ENCODE results near the gene INVS.
"Not testable (repeated sequence)": the region's sequence is repeated elsewhere in the genome, so short reads cannot be mapped to it uniquely, and the experiment has no call there.

INVS gene

DNA sequence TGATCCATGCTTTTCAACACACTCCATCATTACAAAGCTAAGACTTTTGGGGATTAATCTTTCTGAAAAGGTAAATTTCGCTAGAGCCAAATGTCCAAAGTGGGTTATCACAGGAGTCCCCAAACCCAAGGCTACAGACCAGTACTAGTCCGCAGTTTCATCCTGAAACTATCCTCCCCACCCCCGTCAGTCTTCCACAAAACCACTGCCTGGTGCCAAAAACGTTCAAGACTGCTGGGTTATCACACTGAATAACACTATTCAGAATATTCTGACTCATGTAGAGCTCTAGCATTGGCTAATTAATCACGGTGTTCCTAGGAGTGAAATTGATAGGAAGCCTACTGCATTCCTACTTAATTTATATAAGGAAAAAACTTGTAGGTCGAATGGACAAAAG, 24.9 kb upstream of the INVS start:
- no peak overlapping the region for H3K27ac ChIP-seq
- TF ChIP-seq CTCF (conservative IDR thresholded peaks at IDR 0.05) = no peak

DNA sequence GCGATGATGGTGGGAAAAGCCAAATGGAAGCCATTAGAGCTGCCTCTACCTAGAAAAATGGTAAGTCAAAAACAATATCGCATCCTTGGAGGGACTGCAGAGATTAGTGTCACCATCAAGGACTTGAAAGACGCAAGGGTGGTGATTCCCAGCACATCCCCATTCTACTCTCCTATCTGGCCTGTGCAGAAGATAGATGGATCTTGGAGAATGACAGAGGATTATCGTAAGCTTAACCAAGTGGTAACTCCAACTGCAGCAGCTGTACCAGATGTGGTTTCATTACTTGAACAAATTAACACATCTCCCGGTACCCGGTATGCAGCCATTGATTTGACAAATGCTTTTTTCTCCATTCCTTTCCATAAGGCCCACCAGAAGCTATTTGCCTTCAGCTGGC, 24.1 kb upstream of the INVS start:
- TF ChIP-seq CTCF (conservative IDR thresholded peaks at IDR 0.05) = no peak
- no peak overlapping the region for H3K27ac ChIP-seq

GRCh38 chr9:100076256-100076655, 22.8 kb upstream of the INVS start:
- not testable (repeated sequence) for H3K27ac ChIP-seq

DNA sequence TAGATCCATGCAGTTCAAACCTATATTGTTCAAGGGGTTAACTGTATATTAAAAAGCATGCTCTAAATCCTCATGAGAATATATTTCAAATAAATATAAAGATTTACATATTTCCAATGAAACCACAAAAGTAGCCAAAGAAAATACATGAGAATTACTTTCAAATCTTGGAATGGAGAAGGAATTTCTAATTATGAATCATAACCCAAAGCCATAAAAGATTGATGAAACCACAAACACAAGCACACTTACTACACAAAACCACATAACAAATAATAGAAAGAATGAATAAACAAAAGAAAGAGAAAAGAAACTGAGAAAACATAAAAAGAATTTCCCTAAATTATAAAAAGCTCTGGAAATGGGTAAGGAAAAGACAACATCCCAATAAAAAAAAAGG, 16.3 kb upstream of the INVS start:
- TF ChIP-seq CTCF (conservative IDR thresholded peaks at IDR 0.05) = no peak
- H3K27ac ChIP-seq = no peak overlapping the region

DNA sequence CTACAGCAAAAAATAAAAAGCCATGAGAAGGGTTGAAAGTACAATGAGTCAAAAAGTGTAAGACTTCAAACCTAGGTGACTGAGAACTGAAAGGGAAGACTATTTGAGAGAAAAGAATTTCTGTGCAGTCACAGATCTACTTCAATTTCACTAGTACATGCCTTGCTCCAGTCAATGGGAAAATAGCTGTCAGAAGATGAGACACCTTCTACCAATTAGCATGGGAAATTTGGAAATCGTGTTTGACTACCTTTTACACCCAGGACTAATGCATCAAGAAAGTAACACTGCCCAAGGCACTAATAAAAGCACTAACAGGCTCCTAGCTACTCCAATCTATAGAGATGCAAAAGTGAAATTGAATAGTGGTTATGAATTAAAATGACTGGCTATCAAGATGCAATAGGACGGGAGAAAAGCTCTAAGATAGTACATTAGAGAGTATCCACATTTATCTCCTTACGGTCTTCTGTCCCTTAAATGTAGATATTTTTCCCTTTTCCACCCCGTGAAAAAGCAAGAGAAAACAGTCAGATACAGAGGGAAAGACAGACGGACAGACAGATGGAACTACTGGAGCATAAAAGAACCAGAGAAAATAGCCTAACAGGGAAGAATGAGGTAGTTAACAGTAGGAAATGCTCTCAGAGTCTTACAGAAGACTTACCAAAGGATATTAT, 15.5 kb upstream of the INVS start:
- TF ChIP-seq CTCF (conservative IDR thresholded peaks at IDR 0.05) = no peak
- H3K27ac ChIP-seq = no peak overlapping the region

DNA sequence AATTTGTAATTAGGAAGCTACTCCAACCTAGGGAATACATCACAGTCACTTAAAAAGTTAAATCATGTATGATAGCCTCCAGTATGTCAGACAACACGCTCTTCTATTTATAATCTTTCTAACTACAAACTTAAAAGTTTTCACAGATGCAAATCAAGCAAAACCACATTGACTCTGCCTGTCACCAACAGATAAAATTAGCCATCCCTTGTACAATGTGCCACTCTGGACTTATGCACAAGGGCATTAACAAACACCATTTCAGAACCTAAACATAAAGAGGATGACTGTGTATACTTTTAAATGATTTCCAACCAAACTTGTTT, 15.0 kb upstream of the INVS start:
- H3K27ac ChIP-seq = no peak overlapping the region
- no peak for TF ChIP-seq CTCF (conservative IDR thresholded peaks at IDR 0.05)

DNA sequence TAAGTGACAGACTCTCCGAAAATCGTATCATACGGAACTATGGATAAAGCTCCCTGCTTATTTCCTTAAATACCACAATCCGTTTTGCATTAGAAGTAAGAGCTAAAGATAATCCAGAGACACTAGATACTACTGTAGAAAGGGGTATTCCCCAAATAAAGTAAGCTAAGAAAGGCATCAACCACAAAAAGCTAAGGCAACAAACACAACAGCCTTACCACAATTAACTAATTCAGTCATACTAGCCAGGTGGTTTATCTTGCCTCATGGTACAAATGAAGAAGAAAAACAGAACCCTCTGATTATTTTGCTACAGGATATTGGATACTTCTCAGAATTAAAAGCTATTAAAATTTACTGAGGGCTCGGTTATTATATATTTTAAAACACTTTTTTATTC, 14.3 kb upstream of the INVS start:
- TF ChIP-seq CTCF (conservative IDR thresholded peaks at IDR 0.05) = no peak
- no peak overlapping the region for H3K27ac ChIP-seq

DNA sequence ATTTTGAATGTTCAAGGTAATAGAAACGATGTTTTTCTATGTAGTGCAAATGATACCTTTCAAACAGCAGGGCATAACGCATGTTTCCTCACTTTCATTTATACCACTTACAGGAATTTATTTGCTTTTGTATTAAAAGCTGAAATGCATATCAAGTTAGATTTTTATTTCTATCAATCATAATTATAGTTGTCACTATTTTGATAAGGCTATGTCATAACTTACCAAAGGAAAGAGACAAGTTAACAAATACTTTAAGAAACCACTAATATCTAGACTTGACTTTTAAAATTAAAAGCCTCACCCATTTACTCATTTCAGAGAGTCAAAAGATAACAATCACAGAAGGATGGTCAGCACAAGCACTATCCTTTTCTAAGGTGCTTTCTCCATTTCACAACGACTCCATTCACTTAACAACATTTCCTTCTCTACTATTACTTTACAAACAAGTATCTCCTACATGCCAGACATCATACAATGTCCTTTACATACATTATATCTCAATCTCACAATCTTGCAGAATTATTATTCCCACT, 12.9 kb upstream of the INVS start:
- H3K27ac ChIP-seq = no peak overlapping the region
- TF ChIP-seq CTCF (conservative IDR thresholded peaks at IDR 0.05) = no peak
